ENCODE data around the gene MAP2.

Gene MAP2

GRCh38 chr2:209570194-209570593, 146.3 kb downstream of the MAP2 start:
- H3K23ac ChIP-seq (ENCODE audit: low read length in 2 of 2): no peak overlapping the region
- no peak overlapping the region for H3K9ac ChIP-seq (ENCODE audit: low read length)
- no peak overlapping the region for H4K8ac ChIP-seq (ENCODE audit: low read length)
- DNase-seq: no peak
- no peak overlapping the region for H3K18ac ChIP-seq (ENCODE audit: low read depth in 1 of 2, low read length in 2 of 2)
- H3K4me3 ChIP-seq (ENCODE audit: insufficient read depth in 1 of 2, low read depth in 1 of 2, low read length in 2 of 2): no peak overlapping the region
- no peak overlapping the region for H2AFZ ChIP-seq (ENCODE audit: low read depth, low read length)
- no CpG with 5 or more reads among the region's 1 CpG for WGBS
- no peak overlapping the region for H3K27ac ChIP-seq (ENCODE audit: low read length, poor library complexity, severe bottlenecking)
- no peaks in the 10 kb centered on the region for H3K36me3 ChIP-seq (ENCODE audit: control insufficient read depth in 1 of 2, insufficient read depth in 2 of 2, low read depth in 1 of 2, low read length in 2 of 2)
- no peak overlapping the region for H4K91ac ChIP-seq (ENCODE audit: low read length)
- no peaks in the 10 kb centered on the region for H3K4me1 ChIP-seq (ENCODE audit: control insufficient read depth, insufficient read depth, low read depth, low read length)
- no peak overlapping the region for H3K4ac ChIP-seq (ENCODE audit: low read depth in 1 of 2, low read length in 2 of 2)
- no peaks in the 10 kb centered on the region for H3K27me3 ChIP-seq (ENCODE audit: control insufficient read depth in 1 of 2, insufficient read depth in 1 of 2, low read length in 2 of 2)
- no peak overlapping the region for H2AK5ac ChIP-seq (ENCODE audit: low read length, severe bottlenecking)
- no peak overlapping the region for H2BK15ac ChIP-seq (ENCODE audit: low read depth, poor library complexity, severe bottlenecking)
- H3K9me3 ChIP-seq (ENCODE audit: control insufficient read depth, low read length): no peaks in the 10 kb centered on the region
- H3K79me1 ChIP-seq (replicated peaks; ENCODE audit: low read length, poor library complexity, severe bottlenecking): no peaks in the 10 kb centered on the region
- H2BK12ac ChIP-seq (ENCODE audit: low read length in 2 of 2): no peak overlapping the region
- H2BK120ac ChIP-seq (ENCODE audit: low read depth, low read length): no peak overlapping the region
- no peak overlapping the region for H3K14ac ChIP-seq (ENCODE audit: low read length in 2 of 2)
- H3K4me2 ChIP-seq (ENCODE audit: low read length, poor library complexity, severe bottlenecking): no peak overlapping the region
- no peak overlapping the region for H2BK5ac ChIP-seq (ENCODE audit: low read depth, low read length, poor library complexity, severe bottlenecking)

GRCh38 chr2:209574515-209574914, 150.7 kb downstream of the MAP2 start:
- Histone ChIP-seq H3K4me2 (ENCODE audit: low read length, poor library complexity, severe bottlenecking) (no peak overlapping the region), H2BK120ac (ENCODE audit: low read depth, low read length) (no peak overlapping the region), H3K27me3 (ENCODE audit: control insufficient read depth in 1 of 2, insufficient read depth in 1 of 2, low read length in 2 of 2) (no peaks in the 10 kb centered on the region), H3K4ac (ENCODE audit: low read depth in 1 of 2, low read length in 2 of 2) (no peak overlapping the region), H2BK15ac (ENCODE audit: low read depth, poor library complexity, severe bottlenecking) (no peak overlapping the region), H3K9me3 (ENCODE audit: control insufficient read depth, low read length) (no peaks in the 10 kb centered on the region), H2BK5ac (ENCODE audit: low read depth, low read length, poor library complexity, severe bottlenecking) (no peak overlapping the region), H3K36me3 (ENCODE audit: control insufficient read depth in 1 of 2, insufficient read depth in 2 of 2, low read depth in 1 of 2, low read length in 2 of 2) (no peaks in the 10 kb centered on the region), H3K27ac (ENCODE audit: low read length, poor library complexity, severe bottlenecking) (no peak overlapping the region), H2BK12ac (ENCODE audit: low read length in 2 of 2) (no peak overlapping the region), H3K9ac (ENCODE audit: low read length) (no peak overlapping the region), H3K79me1 (replicated peaks; ENCODE audit: low read length, poor library complexity, severe bottlenecking) (no peaks in the 10 kb centered on the region), H4K8ac (ENCODE audit: low read length) (no peak overlapping the region), H3K4me3 (ENCODE audit: insufficient read depth in 1 of 2, low read depth in 1 of 2, low read length in 2 of 2) (no peak overlapping the region), H3K18ac (ENCODE audit: low read depth in 1 of 2, low read length in 2 of 2) (no peak overlapping the region), H4K91ac (ENCODE audit: low read length) (no peak overlapping the region), H2AFZ (ENCODE audit: low read depth, low read length) (no peak overlapping the region), H3K23ac (ENCODE audit: low read length in 2 of 2) (no peak overlapping the region), H3K4me1 (ENCODE audit: control insufficient read depth, insufficient read depth, low read depth, low read length) (peaks cover 2% of the 10 kb centered on the region), H2AK5ac (ENCODE audit: low read length, severe bottlenecking) (no peak overlapping the region), H3K14ac (ENCODE audit: low read length in 2 of 2) (no peak overlapping the region)
- no CpG with 5 or more reads among the region's 2 CpGs for WGBS
- no peak for DNase-seq

DNA sequence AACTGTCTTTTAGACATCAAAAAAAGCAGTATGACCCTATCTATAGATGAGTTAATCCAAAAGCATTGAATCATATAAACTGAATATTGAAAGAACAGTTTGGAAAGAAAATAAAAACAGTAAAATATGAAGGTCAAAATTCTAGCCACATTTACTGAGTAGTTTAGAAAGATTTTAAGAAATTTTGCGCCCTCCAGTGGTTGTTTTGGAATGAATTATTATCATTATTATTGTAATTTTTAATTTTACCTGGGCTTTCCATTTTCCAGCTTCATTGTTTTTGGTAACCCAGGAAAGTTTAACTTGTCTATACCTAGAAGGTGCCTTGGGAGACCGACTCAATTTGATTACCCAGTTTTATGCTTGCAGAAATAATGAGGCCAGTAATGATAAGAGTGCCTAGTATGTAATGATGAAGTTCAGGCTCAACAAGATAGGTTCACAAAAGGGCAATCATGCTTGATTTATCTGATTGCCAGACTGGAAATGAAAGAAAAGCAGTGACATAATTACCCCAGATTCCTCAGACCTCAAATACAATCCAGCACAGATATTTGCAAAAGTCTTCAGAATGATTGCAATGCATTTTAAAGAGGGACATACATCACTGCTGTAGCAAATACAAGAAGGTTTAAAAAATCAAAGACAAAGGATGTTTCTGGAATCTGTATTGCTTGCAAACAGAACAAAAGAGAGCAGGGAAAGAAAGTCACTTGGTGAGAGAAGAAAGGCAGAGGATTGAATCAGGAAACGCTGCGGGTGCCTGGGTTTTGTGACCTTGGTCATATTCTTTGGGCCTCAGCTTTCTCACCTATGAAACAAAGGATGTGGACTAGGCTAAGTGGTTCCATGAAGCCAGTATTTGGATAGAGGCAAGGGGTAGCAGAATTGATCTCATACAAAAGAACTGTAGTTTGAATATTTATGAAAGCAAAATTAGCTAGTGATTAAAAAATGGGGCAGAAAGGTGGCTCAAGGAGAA, 153.8 kb downstream of the MAP2 start:
- no peak overlapping the region for H3K4ac ChIP-seq (ENCODE audit: low read depth in 1 of 2, low read length in 2 of 2)

DNA sequence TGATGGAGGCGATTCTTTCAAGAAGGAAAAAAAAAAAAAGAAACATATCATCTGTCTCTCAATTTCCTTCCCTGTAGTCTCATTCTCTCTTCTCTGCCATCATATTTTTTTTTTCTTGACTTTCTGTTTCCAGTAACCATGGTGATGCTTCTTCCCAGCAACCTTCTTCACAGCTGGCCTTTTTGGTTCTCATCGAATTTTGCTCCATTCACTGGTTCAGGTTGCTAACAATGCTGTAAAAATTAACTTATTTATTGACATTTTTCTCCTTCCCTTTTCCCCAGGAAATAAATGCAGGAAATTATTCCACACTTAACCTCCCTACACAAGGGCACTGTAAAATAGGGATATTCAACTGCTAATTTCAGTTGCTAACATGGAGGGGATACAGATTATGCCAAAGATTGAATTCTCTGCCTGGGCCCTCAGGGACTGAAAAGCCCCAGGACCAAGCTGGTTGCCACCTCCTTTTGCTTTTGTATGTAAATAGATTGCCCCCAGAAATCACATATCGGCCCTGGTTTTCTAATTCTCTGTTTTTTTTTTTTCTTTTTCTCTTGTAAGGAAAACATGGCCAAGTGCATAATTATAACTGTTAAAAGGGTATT, 154.7 kb downstream of the MAP2 start:
- H2BK5ac ChIP-seq (ENCODE audit: low read depth, low read length, poor library complexity, severe bottlenecking): no peak overlapping the region
- no peak overlapping the region for H2AFZ ChIP-seq (ENCODE audit: low read depth, low read length)
- H3K9ac ChIP-seq (ENCODE audit: low read length): no peak overlapping the region
- no peak overlapping the region for H2BK12ac ChIP-seq (ENCODE audit: low read length in 2 of 2)
- H3K4me2 ChIP-seq (ENCODE audit: low read length, poor library complexity, severe bottlenecking): no peak overlapping the region
- no peak overlapping the region for H2AK5ac ChIP-seq (ENCODE audit: low read length, severe bottlenecking)
- H4K91ac ChIP-seq (ENCODE audit: low read length): no peak overlapping the region
- H3K9me3 ChIP-seq (ENCODE audit: control insufficient read depth, low read length): no peaks in the 10 kb centered on the region
- no peak overlapping the region for H3K18ac ChIP-seq (ENCODE audit: low read depth in 1 of 2, low read length in 2 of 2)
- no peaks in the 10 kb centered on the region for H3K36me3 ChIP-seq (ENCODE audit: control insufficient read depth in 1 of 2, insufficient read depth in 2 of 2, low read depth in 1 of 2, low read length in 2 of 2)
- WGBS: 75% methylated on average over 2 of the region's 3 CpGs
- no peak overlapping the region for H3K4ac ChIP-seq (ENCODE audit: low read depth in 1 of 2, low read length in 2 of 2)
- H3K23ac ChIP-seq (ENCODE audit: low read length in 2 of 2): no peak overlapping the region
- H4K8ac ChIP-seq (ENCODE audit: low read length): no peak overlapping the region
- H3K79me1 ChIP-seq (replicated peaks; ENCODE audit: low read length, poor library complexity, severe bottlenecking): no peaks in the 10 kb centered on the region
- no peak overlapping the region for H3K4me3 ChIP-seq (ENCODE audit: insufficient read depth in 1 of 2, low read depth in 1 of 2, low read length in 2 of 2)
- peaks cover 2% of the 10 kb centered on the region for H3K4me1 ChIP-seq (ENCODE audit: control insufficient read depth, insufficient read depth, low read depth, low read length)
- no peaks in the 10 kb centered on the region for H3K27me3 ChIP-seq (ENCODE audit: control insufficient read depth in 1 of 2, insufficient read depth in 1 of 2, low read length in 2 of 2)
- H3K14ac ChIP-seq (ENCODE audit: low read length in 2 of 2): no peak overlapping the region
- no peak for DNase-seq
- H3K27ac ChIP-seq (ENCODE audit: low read length, poor library complexity, severe bottlenecking): no peak overlapping the region
- H2BK15ac ChIP-seq (ENCODE audit: low read depth, poor library complexity, severe bottlenecking): no peak overlapping the region
- no peak overlapping the region for H2BK120ac ChIP-seq (ENCODE audit: low read depth, low read length)

More for the DNA sequence above, 153.8 kb downstream of the MAP2 start:
- peaks cover 2% of the 10 kb centered on the region for H3K4me1 ChIP-seq (ENCODE audit: control insufficient read depth, insufficient read depth, low read depth, low read length)
- no peak overlapping the region for H4K8ac ChIP-seq (ENCODE audit: low read length)
- no peak overlapping the region for H3K4me2 ChIP-seq (ENCODE audit: low read length, poor library complexity, severe bottlenecking)
- H3K18ac ChIP-seq (ENCODE audit: low read depth in 1 of 2, low read length in 2 of 2): no peak overlapping the region
- H3K79me1 ChIP-seq (replicated peaks; ENCODE audit: low read length, poor library complexity, severe bottlenecking): no peaks in the 10 kb centered on the region
- H2AK5ac ChIP-seq (ENCODE audit: low read length, severe bottlenecking): no peak overlapping the region
- 76% methylated on average over 3 of the region's 4 CpGs for WGBS
- no peak overlapping the region for H3K14ac ChIP-seq (ENCODE audit: low read length in 2 of 2)
- no peaks in the 10 kb centered on the region for H3K9me3 ChIP-seq (ENCODE audit: control insufficient read depth, low read length)
- no peak overlapping the region for H3K23ac ChIP-seq (ENCODE audit: low read length in 2 of 2)
- H3K27me3 ChIP-seq (ENCODE audit: control insufficient read depth in 1 of 2, insufficient read depth in 1 of 2, low read length in 2 of 2): no peaks in the 10 kb centered on the region
- no peak overlapping the region for H2BK5ac ChIP-seq (ENCODE audit: low read depth, low read length, poor library complexity, severe bottlenecking)
- DNase-seq: peak; percentile 7
- H3K4me3 ChIP-seq (ENCODE audit: insufficient read depth in 1 of 2, low read depth in 1 of 2, low read length in 2 of 2): no peak overlapping the region
- no peak overlapping the region for H4K91ac ChIP-seq (ENCODE audit: low read length)
- no peak overlapping the region for H2BK15ac ChIP-seq (ENCODE audit: low read depth, poor library complexity, severe bottlenecking)
- H2BK120ac ChIP-seq (ENCODE audit: low read depth, low read length): no peak overlapping the region
- no peak overlapping the region for H3K27ac ChIP-seq (ENCODE audit: low read length, poor library complexity, severe bottlenecking)
- H3K36me3 ChIP-seq (ENCODE audit: control insufficient read depth in 1 of 2, insufficient read depth in 2 of 2, low read depth in 1 of 2, low read length in 2 of 2): no peaks in the 10 kb centered on the region
- no peak overlapping the region for H3K9ac ChIP-seq (ENCODE audit: low read length)
- no peak overlapping the region for H2BK12ac ChIP-seq (ENCODE audit: low read length in 2 of 2)
- H2AFZ ChIP-seq (ENCODE audit: low read depth, low read length): no peak overlapping the region
